Loucy (cell line): ENCODE results near the gene WIPI1.

ENCODE experiments used
- EZH2phosphoT487 ChIP-seq: fragments of 200-600 bp; IDR thresholded peaks from 2 replicates; pipeline ENCODE4 v1.6.1; 2018; ENCODE audit warnings: antibody characterized with exemption, mild to moderate bottlenecking, moderate library complexity, borderline replicate concordance
- TF ChIP-seq, protein P1 (sequence below): fragments of 200-600 bp; sonication (generic); conservative IDR thresholded peaks from 2 replicates; pipeline ENCODE4 v1.5.1; 2014; ENCODE audit warnings: mild to moderate bottlenecking, antibody characterized with exemption, low read length

DNA sequence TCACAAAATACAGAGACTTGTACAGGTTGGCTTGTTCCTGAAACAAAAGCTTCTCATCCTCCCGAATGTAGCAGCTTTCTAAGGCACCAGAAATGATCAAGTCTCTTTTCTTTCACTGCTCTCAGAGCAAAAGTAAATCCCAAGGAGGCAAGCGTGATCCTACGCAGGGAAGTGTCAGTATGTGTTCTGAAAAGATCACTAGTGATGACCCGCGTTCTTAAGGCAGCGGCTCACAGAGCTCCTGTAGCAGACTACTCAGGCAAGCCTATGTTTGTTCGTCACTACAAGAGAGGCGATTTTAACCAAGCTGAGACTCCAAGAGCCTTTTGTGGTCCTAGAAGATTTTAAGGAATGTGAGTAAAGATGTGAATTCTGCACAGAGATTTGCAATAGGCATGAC lies 34.5 kb downstream of the WIPI1 start:
- TF ChIP-seq, protein P1, sequence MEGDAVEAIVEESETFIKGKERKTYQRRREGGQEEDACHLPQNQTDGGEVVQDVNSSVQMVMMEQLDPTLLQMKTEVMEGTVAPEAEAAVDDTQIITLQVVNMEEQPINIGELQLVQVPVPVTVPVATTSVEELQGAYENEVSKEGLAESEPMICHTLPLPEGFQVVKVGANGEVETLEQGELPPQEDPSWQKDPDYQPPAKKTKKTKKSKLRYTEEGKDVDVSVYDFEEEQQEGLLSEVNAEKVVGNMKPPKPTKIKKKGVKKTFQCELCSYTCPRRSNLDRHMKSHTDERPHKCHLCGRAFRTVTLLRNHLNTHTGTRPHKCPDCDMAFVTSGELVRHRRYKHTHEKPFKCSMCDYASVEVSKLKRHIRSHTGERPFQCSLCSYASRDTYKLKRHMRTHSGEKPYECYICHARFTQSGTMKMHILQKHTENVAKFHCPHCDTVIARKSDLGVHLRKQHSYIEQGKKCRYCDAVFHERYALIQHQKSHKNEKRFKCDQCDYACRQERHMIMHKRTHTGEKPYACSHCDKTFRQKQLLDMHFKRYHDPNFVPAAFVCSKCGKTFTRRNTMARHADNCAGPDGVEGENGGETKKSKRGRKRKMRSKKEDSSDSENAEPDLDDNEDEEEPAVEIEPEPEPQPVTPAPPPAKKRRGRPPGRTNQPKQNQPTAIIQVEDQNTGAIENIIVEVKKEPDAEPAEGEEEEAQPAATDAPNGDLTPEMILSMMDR, result no peak
- no peak for TF ChIP-seq EZH2phosphoT487
